Adrenal gland (tissue), 5 donors: ENCODE data around the gene TAF11L3.
"Not testable (repeated sequence)": the region's sequence is repeated elsewhere in the genome, so short reads cannot be mapped to it uniquely, and the experiment has no call there.

Source experiments
- CTCF ChIP-seq, 6 experiments: fragments of 450-650 bp in 4 of 6; fragments of 200-600 bp in 2 of 6; sonication (generic) in 1 of 6; IDR thresholded peaks; 1 replicate in 5 of 6; 2 replicates in 1 of 6; pipeline versions ENCODE4 v1.5.1 to v1.8.0; 2016 to 2021; ENCODE audit warnings: antibody characterized with exemption in 6 of 6, mild to moderate bottlenecking in 2 of 6, moderate library complexity in 1 of 6
- POLR2A ChIP-seq, 2 donors: fragments of 450-650 bp; IDR thresholded peaks; one replicate each; pipeline ENCODE4 v1.6.1; 2017; ENCODE audit warnings: antibody characterized with exemption in 2 of 2, mild to moderate bottlenecking in 2 of 2, moderate library complexity in 1 of 2
- donor health status: DM: no; HTN: no; CAD: no.

- TF ChIP-seq POLR2A, CTCF (IDR thresholded peaks at IDR 0.05): not testable (repeated sequence)
Observed at GRCh38 chr5:17518067-17518466, at the start of gene TAF11L3.
